Measurements from ENCODE around the gene AFG3L2. TPM values are rescaled to one million over a fixed set of nuclear protein-coding genes. Genes with fewer than 3 reads are reported as not detected.

The AFG3L2 gene
- total and polyA plus RNA-seq, 10 donors = 16.0 to 42.4 (median 33.9) TPM

DNA sequence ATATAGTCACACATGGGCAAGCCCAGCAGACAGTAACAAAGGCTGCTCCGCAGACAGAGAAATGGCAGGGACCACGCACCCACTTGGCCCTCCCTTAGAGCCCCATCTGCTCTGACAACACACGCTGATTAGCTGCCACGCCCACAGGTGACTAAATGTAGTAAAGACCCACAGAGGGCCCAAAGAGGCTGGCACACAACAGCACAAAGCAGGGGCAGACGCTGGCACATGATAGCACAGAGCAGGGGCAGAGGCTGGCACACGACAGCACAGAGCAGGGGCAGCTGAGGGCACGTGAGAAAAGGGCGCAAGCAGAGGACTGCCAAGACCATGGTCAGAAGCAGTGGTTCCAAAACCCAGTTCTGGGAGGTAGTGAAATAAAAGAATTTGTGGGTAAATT is 10.6 kb downstream of the AFG3L2 start:
- H3K27me3 ChIP-seq (replicated peaks in 1 of 7) = no peaks in the 10 kb centered on the region
- H3K4me1 ChIP-seq = peaks cover 0 to 22% (median 0%) of the 10 kb centered on the region in 6 donors
- DNase-seq = no peak
- no peak for TF ChIP-seq POLR2A (IDR thresholded peaks at IDR 0.05)
- TF ChIP-seq POLR2AphosphoS5 (IDR thresholded peaks at IDR 0.05) = no peak
- TF ChIP-seq, protein P1, sequence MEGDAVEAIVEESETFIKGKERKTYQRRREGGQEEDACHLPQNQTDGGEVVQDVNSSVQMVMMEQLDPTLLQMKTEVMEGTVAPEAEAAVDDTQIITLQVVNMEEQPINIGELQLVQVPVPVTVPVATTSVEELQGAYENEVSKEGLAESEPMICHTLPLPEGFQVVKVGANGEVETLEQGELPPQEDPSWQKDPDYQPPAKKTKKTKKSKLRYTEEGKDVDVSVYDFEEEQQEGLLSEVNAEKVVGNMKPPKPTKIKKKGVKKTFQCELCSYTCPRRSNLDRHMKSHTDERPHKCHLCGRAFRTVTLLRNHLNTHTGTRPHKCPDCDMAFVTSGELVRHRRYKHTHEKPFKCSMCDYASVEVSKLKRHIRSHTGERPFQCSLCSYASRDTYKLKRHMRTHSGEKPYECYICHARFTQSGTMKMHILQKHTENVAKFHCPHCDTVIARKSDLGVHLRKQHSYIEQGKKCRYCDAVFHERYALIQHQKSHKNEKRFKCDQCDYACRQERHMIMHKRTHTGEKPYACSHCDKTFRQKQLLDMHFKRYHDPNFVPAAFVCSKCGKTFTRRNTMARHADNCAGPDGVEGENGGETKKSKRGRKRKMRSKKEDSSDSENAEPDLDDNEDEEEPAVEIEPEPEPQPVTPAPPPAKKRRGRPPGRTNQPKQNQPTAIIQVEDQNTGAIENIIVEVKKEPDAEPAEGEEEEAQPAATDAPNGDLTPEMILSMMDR (IDR thresholded peaks at IDR 0.05 in 8 of 11, conservative IDR thresholded peaks at IDR 0.05 in 3 of 11) = no peak
- peaks cover 8 to 97% (median 71%) of the 10 kb centered on the region in 6 donors for H3K36me3 ChIP-seq
- no peak overlapping the region for H3K4me3 ChIP-seq
- no peaks in the 10 kb centered on the region for H3K9me3 ChIP-seq
- intact Hi-C loops (cut with DNase I; ENCODE audit: low total_unique reads) = no loop called here
- no peak overlapping the region for H3K27ac ChIP-seq
- WGBS, 5 donors = 93 to 98% (median 96%) methylated on average over 8 of the region's 8 CpGs

DNA sequence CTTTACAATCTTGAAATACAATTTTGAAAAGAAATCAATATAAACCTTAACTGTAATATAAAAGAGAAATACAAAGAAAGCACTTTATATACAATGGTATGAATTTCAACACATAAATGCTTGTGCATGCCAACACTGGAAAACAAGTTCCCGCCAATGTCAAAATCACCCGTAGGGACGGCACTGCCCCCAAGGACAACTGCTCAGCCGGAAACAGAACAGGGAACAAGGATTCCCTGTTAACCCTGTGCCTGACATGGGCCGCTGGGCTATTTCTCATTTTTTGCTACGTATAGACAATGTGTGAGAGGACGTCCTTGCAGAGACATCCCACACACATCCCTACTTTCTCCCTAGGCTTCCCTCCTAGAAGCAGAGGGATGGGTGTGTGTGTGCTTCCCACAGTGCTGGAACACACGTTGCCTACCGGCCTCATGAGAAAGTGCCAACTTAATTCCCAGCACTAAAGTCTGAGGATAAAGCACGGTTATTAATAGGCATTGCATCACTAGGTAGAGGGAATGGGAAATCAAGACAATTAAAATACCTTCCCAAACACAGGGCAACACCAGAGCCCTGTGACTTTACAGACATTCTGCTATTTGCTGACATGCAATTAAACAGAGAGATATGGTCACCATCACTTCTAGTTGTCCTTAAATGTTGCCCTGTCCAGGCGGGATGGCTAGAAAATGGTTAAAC is 14.4 kb downstream of the AFG3L2 start:
- Histone ChIP-seq H3K4me1 (peaks cover 0 to 17% (median 0%) of the 10 kb centered on the region in 6 donors), H3K4me3 (no peak overlapping the region), H3K27me3 (replicated peaks in 1 of 7) (no peaks in the 10 kb centered on the region), H3K9me3 (no peaks in the 10 kb centered on the region), H3K36me3 (peaks cover 14 to 100% (median 83%) of the 10 kb centered on the region in 6 donors), H3K27ac (peak overlapping the region in 1 of 8 donors; percentile 34)
- DNase-seq = no peak
- TF ChIP-seq POLR2A (IDR thresholded peaks at IDR 0.05) = no peak
- TF ChIP-seq, protein P1 (IDR thresholded peaks at IDR 0.05 in 8 of 11, conservative IDR thresholded peaks at IDR 0.05 in 3 of 11) = no peak
- no peak for TF ChIP-seq POLR2AphosphoS5 (IDR thresholded peaks at IDR 0.05)
- WGBS, 5 donors = 72 to 78% (median 77%) methylated on average over 11 of the region's 11 CpGs
- intact Hi-C loops (cut with DNase I; ENCODE audit: low total_unique reads) = no loop called here

DNA sequence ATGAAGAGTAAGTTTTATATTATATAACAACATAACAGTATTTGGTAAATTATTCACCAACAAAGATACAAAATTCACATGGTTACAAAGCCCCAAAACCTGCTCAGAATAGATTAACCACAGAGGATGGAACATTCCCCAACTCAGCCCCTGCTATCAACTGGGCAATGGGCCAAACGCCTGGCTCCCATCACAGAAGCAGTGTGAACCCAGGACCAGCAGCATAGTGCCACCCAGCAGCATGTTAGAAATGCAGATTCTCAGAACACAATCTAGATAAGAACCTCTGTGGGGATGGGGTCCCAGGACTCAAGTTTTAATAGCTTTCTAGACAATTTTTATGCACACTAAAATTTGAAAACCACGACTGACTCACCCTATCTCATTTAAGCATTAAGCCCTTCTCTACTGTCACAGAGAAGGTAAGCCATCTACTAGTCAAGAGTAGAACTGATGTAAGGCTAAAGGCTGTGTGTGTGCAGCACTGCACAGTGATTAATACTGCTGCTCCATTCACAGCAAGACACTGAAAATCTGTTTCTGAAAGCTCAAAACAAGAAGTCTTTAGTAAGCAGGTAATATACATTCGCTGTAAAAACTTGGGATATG is 15.2 kb downstream of the AFG3L2 start:
- no peaks in the 10 kb centered on the region for H3K9me3 ChIP-seq
- no peak overlapping the region for H3K4me3 ChIP-seq
- H3K36me3 ChIP-seq = peaks cover 14 to 100% (median 82%) of the 10 kb centered on the region in 6 donors
- no peak for DNase-seq
- no peak overlapping the region for H3K27ac ChIP-seq
- 76 to 92% (median 81%) methylated on average over 3 of the region's 3 CpGs for WGBS, 5 donors
- TF ChIP-seq POLR2A (IDR thresholded peaks at IDR 0.05) = no peak
- TF ChIP-seq, protein P1 (IDR thresholded peaks at IDR 0.05 in 8 of 11, conservative IDR thresholded peaks at IDR 0.05 in 3 of 11) = no peak
- no peak for TF ChIP-seq POLR2AphosphoS5 (IDR thresholded peaks at IDR 0.05)
- peaks cover 0 to 17% (median 0%) of the 10 kb centered on the region in 6 donors for H3K4me1 ChIP-seq
- intact Hi-C loops (cut with DNase I; ENCODE audit: low total_unique reads) = no loop called here
- no peaks in the 10 kb centered on the region for H3K27me3 ChIP-seq (replicated peaks in 1 of 7)

DNA sequence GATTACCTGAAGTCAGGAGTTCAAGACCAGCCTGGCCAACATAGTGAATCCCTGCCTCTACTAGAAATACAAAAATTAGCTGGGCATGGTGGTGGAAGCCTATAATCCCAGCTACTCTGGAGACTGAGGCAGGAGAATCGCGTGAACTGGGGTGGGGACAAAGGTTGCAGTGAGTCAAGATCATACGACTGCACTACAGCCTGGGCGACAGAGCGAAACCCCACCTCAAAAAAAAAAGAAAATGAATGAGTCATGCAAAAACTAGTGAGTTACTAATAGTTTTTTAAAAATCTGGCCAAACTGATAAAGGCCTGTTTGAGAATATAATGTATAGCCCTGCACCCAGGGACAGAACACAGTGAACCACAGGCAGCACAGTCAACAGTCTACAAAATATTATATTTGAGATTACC is 17.5 kb downstream of the AFG3L2 start:
- DNase-seq = no peak
- TF ChIP-seq POLR2A (IDR thresholded peaks at IDR 0.05) (no peak), POLR2AphosphoS5 (IDR thresholded peaks at IDR 0.05) (no peak)
- TF ChIP-seq, protein P1 (IDR thresholded peaks at IDR 0.05 in 8 of 11, conservative IDR thresholded peaks at IDR 0.05 in 3 of 11) = no peak
- 77 to 94% (median 92%) methylated on average over 5 of the region's 5 CpGs for WGBS, 5 donors
- H3K4me1 ChIP-seq = peaks cover 0 to 17% (median 0%) of the 10 kb centered on the region in 6 donors
- intact Hi-C loops (cut with DNase I; ENCODE audit: low total_unique reads) = no loop called here
- H3K27ac ChIP-seq = no peak overlapping the region
- peaks cover 12 to 100% (median 82%) of the 10 kb centered on the region in 6 donors for H3K36me3 ChIP-seq
- H3K4me3 ChIP-seq = no peak overlapping the region
- no peaks in the 10 kb centered on the region for H3K27me3 ChIP-seq (replicated peaks in 1 of 7)
- no peaks in the 10 kb centered on the region for H3K9me3 ChIP-seq

Data from spleen (tissue), 11 donors.